GM12891 (cell line): ENCODE results near the gene NCOA6.

Source experiments
- PAX5 ChIP-seq: IDR thresholded peaks from 2 replicates; pipeline ENCODE4 v1.6.1; 2011; ENCODE audit warnings: low read length, moderate library complexity, mild to moderate bottlenecking; ENCODE audit not compliant: insufficient read depth, severe bottlenecking
- POLR2A ChIP-seq: IDR thresholded peaks from 2 replicates; pipeline ENCODE4 v1.6.1; 2011; ENCODE audit warnings: low read depth, low read length, control low read depth
- POLR2AphosphoS5 ChIP-seq: IDR thresholded peaks from 2 replicates; pipeline ENCODE4 v1.6.1; 2011; ENCODE audit warnings: low read depth, low read length, control low read depth
- TAF1 ChIP-seq: IDR thresholded peaks from 2 replicates; pipeline ENCODE4 v1.6.1; 2011; ENCODE audit warnings: low read depth, low read length, control low read depth

- TF ChIP-seq POLR2A (no peak), POLR2AphosphoS5 (no peak), TAF1 (no peak), PAX5 (no peak)
Observed at GRCh38 chr20:34680586-34681175, 144.8 kb downstream of the NCOA6 start.
